Body of pancreas (tissue), 4 donors: ENCODE results near the gene HDAC8. TPM values are rescaled to one million over a fixed set of nuclear protein-coding genes. Genes with fewer than 3 reads are reported as not detected.

Source experiments
- ATAC-seq: fragments of 150-250 bp; one replicate; pipeline ENCODE4 v1.9.1; 2016
- DNase-seq, 4 donors: peaks; one replicate each; pipeline ENCODE4 v3.0.0-alpha.2; 2019
- H3K27ac ChIP-seq, 4 donors: fragments of 200-600 bp; sonication (generic); 1 replicate in 3 of 4; 2 replicates in 1 of 4; pipeline versions ENCODE4 v1.5.1 to v1.6.1; 2016 to 2019; ENCODE audit warnings: mild to moderate bottlenecking in 1 of 4, mixed read lengths in 1 of 4, moderate library complexity in 1 of 4
- H3K27me3 ChIP-seq, 2 donors: fragments of 200-600 bp; sonication (generic); one replicate each; pipeline ENCODE4 v1.6.0; 2016; ENCODE audit warnings: mild to moderate bottlenecking in 1 of 2
- H3K36me3 ChIP-seq, 2 donors: fragments of 200-600 bp; sonication (generic); replicated peaks in 1 of 2; 2 replicates each; pipeline ENCODE4 v1.5.1; 2016; ENCODE audit warnings: low read depth in 2 of 2; ENCODE audit not compliant: insufficient read depth in 1 of 2
- H3K4me1 ChIP-seq: fragments of 200-600 bp; sonication (generic); one replicate; pipeline ENCODE4 v1.6.0; 2016
- H3K4me3 ChIP-seq, 2 donors: fragments of 200-600 bp; sonication (generic); 1 replicate in 1 of 2; 2 replicates in 1 of 2; pipeline ENCODE4 v1.5.1; 2016 to 2019
- H3K9me3 ChIP-seq, 3 donors: fragments of 200-600 bp; sonication (generic); 1 replicate in 2 of 3; 2 replicates in 1 of 3; pipeline ENCODE4 v1.5.1; 2016
- POLR2A ChIP-seq, 3 donors: fragments of 450-650 bp; IDR thresholded peaks; one replicate each; pipeline ENCODE4 v1.6.1; 2016; ENCODE audit warnings: antibody characterized with exemption in 3 of 3, mild to moderate bottlenecking in 2 of 3
- WGBS, 2 donors: methylation state at CpG; one replicate each; pipeline ENCODE4 v1.1.5; 2017; 5-methylcytosine and 5-hydroxymethylcytosine counted together
- intact Hi-C: fragments of 100-400 bp; cut with DNase I; formaldehyde crosslinking; loops from one replicate; pipeline ENCODE4 v1.15.1; 2023
- total RNA-seq, 2 donors: library from RNA; depleted of rRNA; stranded (reverse); fragments of >200 nt; gene quantifications; one replicate each; pipeline ENCODE4 v1.1.0, GENCODE V29; 2016
- TF ChIP-seq, protein P1 (sequence below), 7 experiments: fragments of 450-650 bp in 4 of 7; fragments of 200-600 bp in 3 of 7; sonication (generic) in 3 of 7; IDR thresholded peaks; one replicate each; pipeline ENCODE4 v1.5.1; 2016 to 2019; ENCODE audit warnings: antibody characterized with exemption in 7 of 7

HDAC8 gene
- total RNA-seq, 2 donors from 2014 or later, result 16.2 to 25.9 TPM

GRCh38 chrX:72304877-72305276 is 267.8 kb downstream of the HDAC8 start:
- WGBS, 2 donors, result 13 to 51% methylated on average over 3 to 9 of the region's 26 CpGs
- DNase-seq, result no peak
- intact Hi-C loops, result no loop called here
- no peak for TF ChIP-seq POLR2A (IDR thresholded peaks at IDR 0.05)
- TF ChIP-seq, protein P1, sequence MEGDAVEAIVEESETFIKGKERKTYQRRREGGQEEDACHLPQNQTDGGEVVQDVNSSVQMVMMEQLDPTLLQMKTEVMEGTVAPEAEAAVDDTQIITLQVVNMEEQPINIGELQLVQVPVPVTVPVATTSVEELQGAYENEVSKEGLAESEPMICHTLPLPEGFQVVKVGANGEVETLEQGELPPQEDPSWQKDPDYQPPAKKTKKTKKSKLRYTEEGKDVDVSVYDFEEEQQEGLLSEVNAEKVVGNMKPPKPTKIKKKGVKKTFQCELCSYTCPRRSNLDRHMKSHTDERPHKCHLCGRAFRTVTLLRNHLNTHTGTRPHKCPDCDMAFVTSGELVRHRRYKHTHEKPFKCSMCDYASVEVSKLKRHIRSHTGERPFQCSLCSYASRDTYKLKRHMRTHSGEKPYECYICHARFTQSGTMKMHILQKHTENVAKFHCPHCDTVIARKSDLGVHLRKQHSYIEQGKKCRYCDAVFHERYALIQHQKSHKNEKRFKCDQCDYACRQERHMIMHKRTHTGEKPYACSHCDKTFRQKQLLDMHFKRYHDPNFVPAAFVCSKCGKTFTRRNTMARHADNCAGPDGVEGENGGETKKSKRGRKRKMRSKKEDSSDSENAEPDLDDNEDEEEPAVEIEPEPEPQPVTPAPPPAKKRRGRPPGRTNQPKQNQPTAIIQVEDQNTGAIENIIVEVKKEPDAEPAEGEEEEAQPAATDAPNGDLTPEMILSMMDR (IDR thresholded peaks at IDR 0.05), result no peak
- H3K27me3 ChIP-seq, result no peaks in the 10 kb centered on the region
- H3K4me1 ChIP-seq, result peaks cover 24% of the 10 kb centered on the region
- H3K27ac ChIP-seq, result no peak overlapping the region
- no peaks in the 10 kb centered on the region for H3K9me3 ChIP-seq
- ATAC-seq, result no peak
- no peaks in the 10 kb centered on the region for H3K36me3 ChIP-seq
- H3K4me3 ChIP-seq, result no peak overlapping the region

GRCh38 chrX:72301781-72302180 is 270.9 kb downstream of the HDAC8 start:
- peaks cover 12% of the 10 kb centered on the region for H3K4me1 ChIP-seq
- DNase-seq, result no peak
- TF ChIP-seq POLR2A (IDR thresholded peaks at IDR 0.05), result no peak
- TF ChIP-seq, protein P1 (IDR thresholded peaks at IDR 0.05), result no peak
- H3K4me3 ChIP-seq, result no peak overlapping the region
- no peak overlapping the region for H3K27ac ChIP-seq
- H3K27me3 ChIP-seq, result no peaks in the 10 kb centered on the region
- intact Hi-C loops, result no loop called here
- H3K36me3 ChIP-seq, result no peaks in the 10 kb centered on the region
- 90 to 91% methylated on average over 4 to 8 of the region's 9 CpGs for WGBS, 2 donors
- no peaks in the 10 kb centered on the region for H3K9me3 ChIP-seq
- no peak for ATAC-seq

DNA sequence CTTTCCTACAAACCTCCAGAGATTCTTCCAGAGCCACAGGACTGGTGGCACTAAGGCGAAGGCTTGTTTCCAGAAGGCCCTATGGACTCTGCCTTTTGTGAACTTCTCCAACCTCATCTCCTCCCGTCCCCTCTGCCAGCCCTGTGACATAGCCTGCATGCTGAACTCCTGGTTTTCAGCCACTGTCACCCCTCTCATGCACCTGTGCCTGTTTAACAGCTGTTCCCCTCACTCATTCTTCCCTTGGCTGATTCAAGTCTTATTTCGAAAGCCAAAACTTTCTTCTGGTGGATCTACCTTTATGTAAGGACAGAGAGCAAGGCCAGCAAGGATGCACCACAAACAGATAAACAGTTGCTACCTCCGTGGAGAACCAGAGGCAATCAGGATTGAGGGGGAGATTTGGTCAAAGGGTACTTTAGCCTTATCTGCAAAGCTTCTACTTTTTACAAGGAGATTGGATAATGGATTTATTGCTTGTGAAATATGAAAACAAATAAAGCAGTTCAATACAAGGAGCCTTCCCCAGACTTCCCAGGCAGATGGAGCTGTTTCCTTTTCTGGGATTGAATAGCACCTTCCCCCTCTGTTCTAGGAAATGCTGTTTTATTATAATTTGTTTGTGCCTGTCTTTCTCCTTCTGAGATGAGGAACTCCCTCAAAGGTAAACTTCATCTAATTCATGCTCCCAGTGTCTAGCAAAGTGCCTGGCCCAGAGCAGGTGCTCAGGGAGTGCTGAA is 272.6 kb downstream of the HDAC8 start:
- TF ChIP-seq, protein P1 (IDR thresholded peaks at IDR 0.05), result no peak
- no peak for TF ChIP-seq POLR2A (IDR thresholded peaks at IDR 0.05)
- no peak overlapping the region for H3K4me3 ChIP-seq
- peaks cover 3% of the 10 kb centered on the region for H3K4me1 ChIP-seq
- H3K27ac ChIP-seq, result no peak overlapping the region
- DNase-seq (no peak), ATAC-seq (no peak)
- WGBS, 2 donors, result 58 to 76% methylated on average over 3 to 4 of the region's 4 CpGs
- no peaks in the 10 kb centered on the region for H3K27me3 ChIP-seq
- intact Hi-C loops, result no loop called here
- no peaks in the 10 kb centered on the region for H3K9me3 ChIP-seq
- no peaks in the 10 kb centered on the region for H3K36me3 ChIP-seq

DNA sequence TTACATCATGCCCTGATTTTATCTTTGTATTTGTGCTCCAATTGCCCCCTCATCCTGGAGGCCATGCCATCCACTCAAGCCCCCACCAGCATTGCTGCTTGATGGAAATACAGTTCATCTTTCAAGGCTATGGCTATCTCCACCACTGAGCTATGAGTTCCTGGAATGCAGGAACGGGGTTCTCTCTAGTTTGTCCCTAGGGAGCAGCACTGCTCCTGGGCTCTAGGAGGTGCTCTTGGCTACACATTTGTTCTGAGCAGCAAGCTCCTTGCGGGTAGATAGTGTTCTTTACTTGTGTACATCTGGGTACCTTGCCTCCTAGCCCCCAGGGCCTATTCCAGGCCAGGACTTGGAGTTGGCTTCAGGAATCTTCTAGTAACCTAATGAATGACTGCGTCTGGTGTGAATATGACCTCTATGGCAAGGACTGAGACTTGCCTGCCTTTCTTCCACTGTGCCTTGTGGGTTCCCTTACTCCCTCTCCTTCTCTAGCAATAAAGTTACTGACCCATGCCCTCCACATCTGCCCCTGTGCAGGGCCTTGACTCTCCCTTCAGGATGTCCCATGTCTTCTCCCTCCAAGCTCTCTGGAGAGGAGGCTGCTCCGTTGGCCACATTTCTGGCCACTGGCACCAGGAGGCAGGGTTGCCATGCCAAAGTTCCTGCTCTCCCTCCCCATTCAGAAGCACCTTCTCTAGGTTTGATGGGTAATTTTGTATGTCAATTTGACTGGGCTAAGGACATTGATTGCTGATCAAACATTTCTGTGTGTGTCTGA is 274.5 kb downstream of the HDAC8 start:
- Histone ChIP-seq H3K4me3 (no peak overlapping the region), H3K27ac (no peak overlapping the region), H3K27me3 (peaks cover 0 to 3% of the 10 kb centered on the region in 2 donors), H3K9me3 (no peaks in the 10 kb centered on the region), H3K36me3 (no peaks in the 10 kb centered on the region), H3K4me1 (no peaks in the 10 kb centered on the region)
- ATAC-seq, result peak; percentile 30
- 32 to 33% methylated on average over 2 to 4 of the region's 4 CpGs for WGBS, 2 donors
- intact Hi-C loops, result no loop called here
- DNase-seq, result peak in 1 of 4 donors; percentile 35
- TF ChIP-seq, protein P1 (IDR thresholded peaks at IDR 0.05), result peak in 4 of 7 experiments; percentile 14 to 45 (median 23)
- no peak for TF ChIP-seq POLR2A (IDR thresholded peaks at IDR 0.05)
